Non-pigmented ciliary epithelial cell (primary cell): ENCODE data around the gene CCPG1.
"Not testable (repeated sequence)": the region's sequence is repeated elsewhere in the genome, so short reads cannot be mapped to it uniquely, and the experiment has no call there.

Source experiments
- DNase-seq: peaks from one replicate; pipeline ENCODE4 v3.0.0-alpha.2; 2010; ENCODE audit warnings: low read depth

The CCPG1 gene, protein sequence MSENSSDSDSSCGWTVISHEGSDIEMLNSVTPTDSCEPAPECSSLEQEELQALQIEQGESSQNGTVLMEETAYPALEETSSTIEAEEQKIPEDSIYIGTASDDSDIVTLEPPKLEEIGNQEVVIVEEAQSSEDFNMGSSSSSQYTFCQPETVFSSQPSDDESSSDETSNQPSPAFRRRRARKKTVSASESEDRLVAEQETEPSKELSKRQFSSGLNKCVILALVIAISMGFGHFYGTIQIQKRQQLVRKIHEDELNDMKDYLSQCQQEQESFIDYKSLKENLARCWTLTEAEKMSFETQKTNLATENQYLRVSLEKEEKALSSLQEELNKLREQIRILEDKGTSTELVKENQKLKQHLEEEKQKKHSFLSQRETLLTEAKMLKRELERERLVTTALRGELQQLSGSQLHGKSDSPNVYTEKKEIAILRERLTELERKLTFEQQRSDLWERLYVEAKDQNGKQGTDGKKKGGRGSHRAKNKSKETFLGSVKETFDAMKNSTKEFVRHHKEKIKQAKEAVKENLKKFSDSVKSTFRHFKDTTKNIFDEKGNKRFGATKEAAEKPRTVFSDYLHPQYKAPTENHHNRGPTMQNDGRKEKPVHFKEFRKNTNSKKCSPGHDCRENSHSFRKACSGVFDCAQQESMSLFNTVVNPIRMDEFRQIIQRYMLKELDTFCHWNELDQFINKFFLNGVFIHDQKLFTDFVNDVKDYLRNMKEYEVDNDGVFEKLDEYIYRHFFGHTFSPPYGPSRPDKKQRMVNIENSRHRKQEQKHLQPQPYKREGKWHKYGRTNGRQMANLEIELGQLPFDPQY

DNA sequence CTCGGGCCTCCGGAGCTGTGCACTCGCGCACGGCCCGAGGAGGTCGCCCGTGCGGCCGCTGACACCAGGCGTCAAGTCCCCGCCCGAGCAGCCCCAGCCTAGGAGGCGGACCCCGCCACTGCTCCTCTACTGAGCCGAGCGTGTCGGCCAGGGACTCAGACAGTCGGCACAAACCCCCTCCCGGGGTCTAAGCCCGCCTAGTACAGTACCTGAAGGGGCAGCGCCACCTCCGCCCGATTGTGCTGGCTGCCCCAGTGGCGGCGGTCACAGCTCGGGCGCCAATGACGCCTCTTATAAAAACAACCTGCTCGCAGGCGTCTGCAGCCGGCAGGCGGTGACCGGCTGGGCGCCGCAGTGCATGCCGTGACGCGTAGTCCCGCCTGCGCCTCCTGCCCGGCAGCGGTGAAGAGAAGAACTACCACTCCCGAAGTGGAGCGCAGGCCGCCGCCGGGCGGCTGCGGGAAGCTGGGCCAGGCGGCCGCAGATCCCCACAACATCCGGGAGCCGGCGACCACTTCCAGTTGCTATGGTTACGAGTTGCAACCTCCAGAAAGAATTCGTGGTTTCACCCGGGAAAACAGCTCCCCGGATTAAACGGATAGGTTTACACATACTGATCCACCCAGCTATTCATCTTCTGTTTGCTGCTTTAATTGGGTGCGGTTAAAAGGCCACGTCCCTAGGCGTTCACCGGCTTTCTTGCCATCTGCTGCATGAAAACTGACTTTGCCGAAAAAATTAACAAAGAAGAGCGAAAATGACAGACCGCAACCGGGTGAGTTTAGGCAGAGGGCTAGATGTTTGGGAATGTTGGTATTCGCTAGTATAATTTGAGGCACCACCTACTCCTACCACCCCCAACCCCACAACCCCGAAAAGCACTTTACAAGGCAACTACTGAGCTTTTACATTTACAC is at the start of gene CCPG1, which contains the start of gene PIERCE2:
Gene CCPG1 (minus strand): TSS at position 348 of the 917 bp plus-strand sequence. CDS start 18,935 bp downstream, outside the sequence.
Gene PIERCE2 (plus strand): TSS at position 484 of the 917 bp plus-strand sequence. CDS start 274 bp downstream, at position 758.
- peak; percentile 89 for DNase-seq

DNA sequence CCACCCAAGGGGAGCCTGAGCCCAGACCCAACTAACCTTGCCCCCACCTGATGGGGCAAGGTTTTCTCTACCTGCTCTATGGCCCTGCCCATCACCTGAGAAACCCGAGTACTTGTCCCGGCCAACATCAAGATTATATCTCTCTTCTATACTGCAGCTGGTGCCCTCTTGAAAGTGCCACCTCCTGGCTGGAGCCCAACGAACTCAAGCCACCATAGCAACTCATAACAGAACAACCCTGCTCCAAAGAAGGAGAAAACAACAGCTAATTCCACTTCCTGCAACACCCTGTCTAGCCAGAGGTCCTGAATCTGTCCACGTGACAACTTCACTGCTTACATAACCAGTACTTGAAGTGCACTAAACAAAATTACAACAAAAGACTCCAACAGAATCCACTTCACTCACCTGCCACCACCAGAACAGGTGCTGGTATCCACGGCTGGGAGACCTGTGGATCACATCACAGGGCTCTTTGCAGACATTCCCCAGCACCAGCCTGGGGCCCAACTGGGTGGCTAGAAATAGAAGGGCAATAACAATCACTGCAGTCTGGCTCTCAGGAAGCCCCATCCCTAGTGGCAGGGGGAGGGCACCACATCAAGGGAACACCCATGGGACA is 49.4 kb upstream of the CCPG1 start:
- no peak for DNase-seq

DNA sequence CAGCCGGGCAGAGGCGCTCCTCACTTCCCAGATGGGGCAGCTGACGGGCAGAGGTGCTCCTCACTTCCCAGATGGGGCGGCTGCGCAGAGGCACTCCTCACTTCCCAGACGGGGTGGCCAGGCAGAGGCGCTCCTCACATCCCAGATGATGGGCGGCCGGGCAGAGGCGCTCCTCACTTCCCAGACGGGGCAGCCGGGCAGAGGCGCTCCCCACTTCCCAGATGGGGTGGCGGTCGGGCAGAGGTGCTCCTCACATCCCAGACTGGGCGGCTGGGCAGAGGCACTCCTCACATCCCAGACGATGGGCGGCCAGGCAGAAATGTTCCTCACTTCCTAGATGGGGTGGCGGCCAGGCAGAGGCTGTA is 38.9 kb upstream of the CCPG1 start:
- not testable (repeated sequence) for DNase-seq

DNA sequence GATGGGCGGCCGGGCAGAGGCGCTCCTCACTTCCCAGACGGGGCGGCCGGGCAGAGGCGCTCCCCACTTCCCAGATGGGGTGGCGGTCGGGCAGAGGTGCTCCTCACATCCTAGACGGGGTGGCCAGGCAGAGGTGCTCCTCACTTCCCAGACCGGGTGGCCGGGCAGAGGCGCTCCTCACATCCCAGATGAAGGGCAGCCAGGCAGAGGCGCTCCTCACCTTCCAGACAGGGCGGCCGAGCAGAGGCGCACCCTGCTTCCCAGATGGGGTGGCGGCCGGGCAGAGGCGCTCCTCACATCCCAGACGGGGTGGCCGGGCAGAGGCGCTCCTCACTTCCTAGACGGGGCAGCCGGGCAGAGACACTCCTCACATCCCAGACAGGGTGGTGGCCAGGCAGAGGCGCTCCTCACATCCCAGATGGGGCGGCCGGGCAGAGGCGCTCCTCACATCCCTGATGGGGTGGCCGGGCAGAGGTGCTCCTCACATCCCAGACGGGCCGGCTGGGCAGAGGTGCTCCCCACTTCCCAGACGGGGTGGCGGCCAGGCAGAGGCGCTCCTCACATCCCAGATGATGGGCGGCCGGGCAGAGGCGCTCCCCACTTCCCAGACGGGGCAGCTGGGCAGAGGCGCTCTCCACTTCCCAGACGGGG is 38.3 kb upstream of the CCPG1 start:
- DNase-seq = not testable (repeated sequence)

DNA sequence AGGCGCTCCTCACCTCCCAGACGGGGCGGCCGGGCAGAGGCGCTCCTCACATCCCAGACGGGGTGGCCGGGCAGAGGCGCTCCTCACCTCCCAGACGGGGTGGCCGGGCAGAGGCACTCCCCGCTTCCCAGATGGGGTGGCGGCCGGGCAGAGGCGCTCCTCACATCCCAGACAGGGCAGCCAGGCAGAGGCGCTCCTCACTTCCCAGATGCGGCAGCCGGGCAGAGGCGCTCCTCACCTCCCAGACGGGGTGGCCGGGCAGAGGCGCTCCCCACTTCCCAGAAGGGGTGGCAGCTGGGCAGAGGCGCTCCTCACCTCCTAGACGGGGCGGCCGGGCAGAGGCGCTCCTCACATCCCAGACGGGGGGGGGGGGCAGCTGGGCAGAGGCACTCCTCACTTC is 37.8 kb upstream of the CCPG1 start:
- DNase-seq = not testable (repeated sequence)

DNA sequence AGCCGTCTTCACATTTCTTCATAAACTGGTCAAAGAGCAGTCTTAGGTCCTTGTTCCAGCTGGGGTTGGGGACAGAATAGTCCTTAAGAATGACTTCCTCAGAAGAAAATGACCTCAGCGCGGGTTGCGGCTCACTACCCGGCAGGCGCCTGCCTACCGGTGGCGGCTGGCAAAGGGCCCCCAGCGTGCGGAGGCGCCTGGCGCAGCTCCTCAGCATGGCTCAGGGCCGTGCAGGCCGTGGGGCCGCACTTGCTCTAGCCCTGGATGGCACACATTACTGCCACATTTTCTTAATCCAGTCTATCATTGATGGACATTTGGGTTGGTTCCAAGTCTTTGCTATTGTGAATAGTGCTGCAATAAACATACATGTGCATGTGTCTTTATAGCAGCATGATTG is 35.0 kb upstream of the CCPG1 start:
- DNase-seq = not testable (repeated sequence)

DNA sequence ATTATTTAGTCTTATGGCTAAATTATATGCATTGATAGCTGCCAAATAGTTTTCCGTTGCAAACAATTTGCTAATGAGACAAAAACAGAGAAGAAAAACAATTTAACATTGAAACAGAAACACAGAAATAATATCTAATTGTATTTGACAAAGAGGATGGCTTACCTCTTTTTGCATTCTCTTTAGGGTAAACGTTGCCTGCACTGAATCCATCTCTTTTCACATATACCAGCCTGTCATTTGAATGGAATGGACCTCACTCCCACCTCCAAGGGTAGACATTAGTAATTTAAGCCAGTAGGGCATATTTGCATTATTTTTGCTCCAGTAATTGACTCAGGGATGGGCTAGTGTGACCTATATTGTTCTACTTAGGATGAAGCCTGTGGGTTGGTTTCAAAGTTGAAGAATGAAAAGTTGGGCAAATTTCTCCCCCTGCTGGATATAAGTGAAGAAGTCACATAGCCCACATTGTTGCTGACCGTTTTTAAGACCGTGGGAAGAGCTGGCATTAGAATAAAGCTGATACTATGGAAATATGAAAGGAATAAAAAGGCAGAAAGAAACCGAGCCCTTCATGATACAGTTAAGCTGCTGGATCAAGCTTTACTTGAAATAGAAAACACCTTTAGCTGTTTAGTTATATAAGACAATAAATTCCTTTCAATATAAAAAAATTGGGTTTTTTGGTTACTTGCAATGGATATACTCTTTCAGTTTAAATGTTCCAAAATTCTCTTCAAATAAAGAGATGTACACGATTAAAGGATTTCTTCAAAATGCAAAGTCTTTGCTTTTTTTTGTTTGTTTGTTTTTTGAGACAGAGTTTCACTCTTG is 27.0 kb upstream of the CCPG1 start:
- DNase-seq = peak; percentile 20

DNA sequence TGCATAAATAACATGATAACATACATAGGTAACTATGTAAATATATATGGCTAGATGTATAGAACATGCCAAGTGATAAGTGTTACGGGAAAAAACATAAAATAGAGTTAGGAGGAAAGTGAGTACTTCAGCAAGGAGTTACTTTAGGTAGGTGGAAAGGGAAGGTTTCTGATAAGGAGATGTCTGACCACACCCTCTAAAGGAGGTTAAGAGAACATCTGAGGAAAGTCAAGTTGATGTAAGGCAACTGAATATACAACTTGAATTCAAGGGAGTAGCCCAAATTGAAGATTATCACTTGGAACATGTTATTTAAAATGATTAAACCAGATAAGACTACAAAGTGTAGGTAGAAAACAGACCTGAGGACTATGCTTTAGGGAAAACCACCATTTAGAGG is 13.9 kb upstream of the CCPG1 start:
- no peak for DNase-seq

DNA sequence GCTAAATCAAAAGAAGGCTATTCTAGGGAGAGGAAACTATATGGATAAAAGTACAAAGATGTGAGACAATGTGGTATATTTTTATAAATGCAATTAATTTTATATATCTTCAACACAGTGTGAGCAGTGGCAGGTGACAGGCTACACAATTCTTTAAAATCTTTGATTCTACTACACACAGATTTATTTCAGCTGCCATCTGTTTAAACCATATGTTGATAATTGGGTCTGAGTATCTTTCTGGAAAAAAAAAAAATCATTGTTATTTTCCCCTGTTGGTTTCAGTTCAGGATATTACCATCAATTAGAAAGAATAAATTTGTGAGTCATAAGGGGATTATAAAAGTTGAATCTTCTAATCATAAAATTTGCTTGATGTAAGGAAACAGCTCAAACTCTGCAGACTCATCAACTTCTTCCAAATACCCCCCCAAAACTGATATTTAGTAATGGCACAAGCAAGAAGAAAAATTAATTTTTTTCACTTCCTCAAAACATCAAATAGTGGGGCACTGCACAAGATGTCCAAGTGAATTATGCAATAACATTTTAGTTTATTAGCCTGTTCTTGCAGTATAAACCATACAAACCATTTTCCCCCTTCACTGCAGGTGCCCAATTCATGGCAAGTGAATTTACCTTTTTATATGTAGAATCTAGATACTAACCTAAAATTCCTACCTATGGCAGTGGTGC is 12.2 kb upstream of the CCPG1 start:
- no peak for DNase-seq

DNA sequence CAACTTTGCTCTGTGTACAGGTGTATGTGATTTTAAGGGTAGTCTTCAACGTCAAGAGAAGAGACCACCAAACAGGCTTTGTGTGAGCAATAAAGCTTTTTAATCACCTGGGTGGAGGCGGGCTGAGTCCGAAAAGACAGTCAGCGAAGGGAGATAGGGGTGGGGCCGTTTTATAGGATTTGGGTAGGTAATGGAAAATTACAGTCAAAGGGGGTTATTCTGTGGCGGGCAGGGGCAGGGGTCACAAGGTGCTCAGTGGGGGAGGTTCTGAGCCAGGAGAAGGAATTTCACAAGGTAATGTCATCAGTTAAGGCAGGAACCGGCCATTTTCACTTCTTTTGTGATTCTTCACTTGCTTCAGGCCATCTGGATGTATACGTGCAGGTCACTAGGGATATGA is 9.5 kb upstream of the CCPG1 start:
- DNase-seq = not testable (repeated sequence)

DNA sequence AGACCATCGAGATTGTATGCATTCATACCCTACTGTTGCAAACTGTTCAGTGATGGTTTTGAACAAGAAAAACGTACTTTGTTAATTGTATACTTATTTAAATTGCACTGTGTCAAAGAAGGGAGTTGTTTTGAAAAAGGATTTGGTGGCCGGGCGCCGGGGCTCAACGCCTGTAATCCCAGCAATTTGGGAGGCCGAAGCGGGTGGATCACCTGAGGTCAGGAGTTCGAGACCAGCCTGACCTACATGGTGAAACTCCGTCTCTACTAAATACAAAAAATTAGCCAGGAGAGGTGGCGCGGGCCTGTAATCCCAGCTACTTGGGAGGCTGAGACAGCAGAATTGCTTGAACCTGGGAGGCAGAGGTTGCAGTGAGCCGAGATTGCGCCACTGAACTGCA is 817 bp upstream of the CCPG1 start:
- not testable (repeated sequence) for DNase-seq

DNA sequence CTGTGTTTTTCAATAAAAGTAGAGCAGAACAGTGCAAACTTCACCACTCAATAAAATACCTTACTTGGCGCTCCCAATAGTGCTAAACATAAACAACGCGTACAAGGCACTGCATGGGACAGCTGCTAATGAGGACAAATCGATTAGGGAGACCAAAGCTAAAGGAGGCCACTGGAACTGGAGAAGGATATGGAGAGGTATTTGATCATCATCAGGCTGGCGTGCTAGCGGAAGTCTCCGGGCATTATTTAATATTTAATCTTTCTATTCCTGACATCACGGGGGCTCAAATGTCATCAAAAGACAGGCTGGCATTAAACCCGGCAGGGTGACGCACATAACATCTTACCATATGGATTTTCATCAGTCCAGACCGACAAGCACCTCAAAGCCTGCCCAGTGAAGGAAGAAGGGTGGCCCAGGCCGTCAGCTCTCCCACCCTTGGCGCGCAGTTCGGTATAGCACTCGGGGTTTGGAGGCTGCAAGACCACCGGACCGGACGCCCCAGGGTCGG is 604 bp downstream of the CCPG1 start:
- no peak for DNase-seq

DNA sequence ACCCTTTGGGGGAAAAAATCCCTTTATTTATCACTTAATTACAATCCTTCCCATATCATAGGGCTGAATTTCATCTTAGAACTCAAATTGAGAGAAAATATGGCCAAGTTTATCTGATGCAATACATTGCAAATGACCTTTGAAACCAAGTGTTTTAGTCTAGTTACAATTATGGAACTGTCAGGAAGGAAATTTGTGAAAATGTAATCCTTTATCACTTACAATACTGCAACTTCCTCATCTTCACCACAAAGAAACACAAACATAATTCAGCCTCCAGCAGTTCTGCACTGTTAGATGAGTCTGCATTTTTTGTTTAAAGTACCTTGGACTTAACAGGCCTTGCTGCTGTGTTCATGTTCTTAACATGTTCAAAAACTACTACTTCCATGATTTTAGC is 4.6 kb downstream of the CCPG1 start:
- DNase-seq = no peak

DNA sequence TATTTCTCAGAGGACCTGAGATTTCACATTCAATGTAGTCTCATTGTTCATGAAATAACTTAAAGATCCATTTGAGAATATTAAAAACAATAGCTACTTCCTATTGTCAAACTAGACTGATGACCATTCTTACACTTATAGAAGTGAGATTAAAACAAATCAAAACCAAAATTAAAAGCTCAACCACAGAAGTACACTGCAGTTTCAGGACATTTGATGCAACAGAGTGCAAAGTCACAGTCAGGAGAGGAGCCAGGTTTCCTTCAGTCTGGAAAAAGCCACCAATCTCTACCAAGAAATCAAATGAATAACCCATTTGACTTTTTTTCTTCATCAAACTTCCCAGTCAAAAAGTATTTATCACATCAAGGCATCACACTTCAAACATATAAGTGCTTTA is 5.5 kb downstream of the CCPG1 start:
- no peak for DNase-seq

DNA sequence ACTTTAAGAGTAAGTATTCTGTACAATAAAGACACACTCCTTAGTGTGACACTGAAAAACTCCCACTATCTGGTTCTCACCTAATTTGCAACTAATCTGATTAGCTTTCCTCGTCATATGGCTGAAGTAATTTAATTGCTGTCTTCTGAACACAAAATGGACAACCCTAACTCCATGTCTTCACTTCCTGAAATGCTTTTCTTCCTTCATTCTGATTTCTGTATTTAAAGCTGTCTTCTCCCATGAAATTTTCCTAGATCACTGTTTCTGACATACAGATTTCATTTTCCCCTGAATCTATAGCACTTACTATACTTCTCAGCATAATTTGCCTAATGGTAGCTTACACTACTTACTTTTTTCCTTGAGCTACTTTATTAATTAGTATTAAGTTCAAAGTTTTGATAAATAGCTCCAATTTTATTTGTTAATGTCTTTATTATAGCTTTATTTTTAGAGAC is 6.3 kb downstream of the CCPG1 start:
- DNase-seq = no peak

DNA sequence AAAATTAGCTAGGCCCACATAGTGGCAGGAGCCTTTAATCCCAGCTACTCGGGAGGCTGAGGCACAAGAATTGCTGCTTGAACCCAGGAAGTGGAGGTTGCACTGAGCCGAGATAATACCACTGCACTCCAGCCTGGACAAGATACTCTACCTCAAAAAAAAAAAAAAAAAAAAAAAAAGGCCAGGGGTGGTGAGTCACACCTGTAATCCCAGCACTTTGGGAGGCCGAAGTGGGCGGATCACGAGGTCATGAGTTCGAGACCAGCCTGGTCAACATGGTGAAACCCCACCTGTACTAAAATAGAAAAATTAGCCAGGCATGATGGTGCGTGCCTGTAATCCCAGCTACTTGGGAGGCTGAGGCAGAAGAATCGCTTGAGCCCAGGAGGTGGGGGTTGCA is 8.1 kb downstream of the CCPG1 start:
- not testable (repeated sequence) for DNase-seq

DNA sequence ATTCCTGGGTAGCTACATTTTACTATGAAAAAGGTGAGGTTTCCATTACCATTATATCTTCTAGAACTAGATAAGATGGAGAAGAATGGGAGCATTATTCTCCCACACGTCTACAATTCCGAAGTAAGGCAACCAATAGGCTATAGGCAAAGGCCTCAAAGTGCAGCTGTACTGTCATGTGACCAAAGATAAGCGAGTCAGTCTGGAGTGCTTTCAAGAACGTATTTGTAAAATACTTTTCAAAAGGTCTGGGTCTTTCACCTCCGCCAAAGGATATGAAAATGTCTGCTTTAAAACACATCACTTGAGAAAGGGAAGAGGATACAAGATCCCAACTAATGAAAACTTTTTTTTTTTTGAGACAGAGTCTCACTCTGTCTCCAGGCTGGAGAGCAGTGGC is 9.9 kb downstream of the CCPG1 start:
- no peak for DNase-seq

DNA sequence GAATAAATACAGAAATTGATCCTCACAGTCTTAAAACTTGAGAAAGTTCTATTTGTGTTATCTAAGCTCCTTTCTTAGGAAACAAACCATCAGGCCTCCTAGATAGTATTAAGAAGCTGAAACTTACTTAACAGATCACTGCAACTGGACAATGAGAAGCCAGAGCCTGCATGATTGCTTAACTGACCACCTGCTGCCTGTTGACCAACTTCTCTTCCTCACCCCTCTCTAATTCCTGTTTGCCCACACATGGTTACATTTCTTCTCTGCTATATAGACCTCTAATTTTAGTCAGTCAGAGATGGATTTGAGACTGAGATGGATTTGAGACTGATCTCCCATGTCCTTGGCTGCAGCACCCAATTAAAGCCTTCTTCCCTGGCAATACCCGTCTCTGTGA is 13.5 kb downstream of the CCPG1 start:
- no peak for DNase-seq

DNA sequence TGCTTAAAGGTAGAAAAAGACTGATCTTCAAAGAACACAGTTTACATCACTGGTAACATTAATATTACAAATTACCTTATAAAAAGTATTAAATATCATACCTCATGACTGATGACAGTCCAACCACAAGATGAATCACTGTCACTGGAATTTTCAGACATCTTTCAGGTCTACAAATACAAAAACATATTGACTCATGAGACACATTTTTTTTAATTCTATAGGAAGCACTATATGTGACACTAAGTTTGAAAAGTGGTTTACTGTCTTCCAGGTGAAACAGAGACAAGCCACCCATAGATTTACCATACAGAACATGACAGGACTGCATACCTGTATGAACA is 18.9 kb downstream of the CCPG1 start:
- DNase-seq = no peak
